Esophagus muscularis mucosa (tissue), 3 donors: ENCODE measurements around the gene PROCA1.

Experiments used
- POLR2AphosphoS5 ChIP-seq, 2 donors: sonication (generic); formaldehyde crosslinking; IDR thresholded peaks; one replicate each; pipeline ENCODE4 v1.6.1; 2017; ENCODE audit warnings: antibody characterized with exemption in 2 of 2
- TF ChIP-seq, protein P1 (sequence below), 3 experiments: fragments of 200-600 bp in 2 of 3; fragments of 450-650 bp in 1 of 3; sonication (generic) in 2 of 3; IDR thresholded peaks; one replicate each; pipeline ENCODE4 v1.5.1; 2017 to 2019; ENCODE audit warnings: antibody characterized with exemption in 3 of 3, mild to moderate bottlenecking in 2 of 3, moderate library complexity in 1 of 3

DNA sequence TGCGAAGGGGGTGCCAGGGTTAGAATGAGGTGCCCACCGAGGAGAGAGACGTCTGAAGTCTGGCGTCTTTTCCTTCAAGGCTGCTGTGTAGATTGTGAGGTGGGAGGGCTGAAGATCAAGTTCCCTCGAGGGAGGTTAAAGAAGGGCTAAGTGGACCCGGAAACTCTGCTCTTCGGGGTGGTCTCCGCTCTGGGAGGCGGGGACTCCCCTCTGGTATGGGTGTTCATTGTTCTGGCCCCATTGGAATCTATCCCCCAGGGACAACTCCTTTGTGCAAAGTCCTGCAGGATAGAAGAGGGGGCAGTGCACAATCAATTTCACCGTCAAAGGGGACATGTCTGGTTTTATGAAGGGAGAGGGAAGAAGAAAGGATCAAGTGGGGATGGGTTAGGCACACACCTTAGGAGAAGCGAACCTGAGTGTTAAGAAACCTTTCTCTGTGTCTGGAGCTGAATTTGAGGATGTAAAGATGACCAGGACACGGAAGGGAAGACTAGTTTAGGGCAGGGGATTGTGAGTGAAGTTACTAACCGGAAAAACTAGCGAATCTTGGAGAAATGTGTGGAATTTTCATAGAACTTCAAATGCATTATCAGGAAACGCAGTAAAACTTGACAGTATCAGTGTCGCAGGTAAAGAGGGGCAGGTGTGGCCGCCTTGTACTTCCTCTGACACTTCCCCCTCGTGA, 6.8 kb upstream of the PROCA1 start:
- TF ChIP-seq, protein P1, sequence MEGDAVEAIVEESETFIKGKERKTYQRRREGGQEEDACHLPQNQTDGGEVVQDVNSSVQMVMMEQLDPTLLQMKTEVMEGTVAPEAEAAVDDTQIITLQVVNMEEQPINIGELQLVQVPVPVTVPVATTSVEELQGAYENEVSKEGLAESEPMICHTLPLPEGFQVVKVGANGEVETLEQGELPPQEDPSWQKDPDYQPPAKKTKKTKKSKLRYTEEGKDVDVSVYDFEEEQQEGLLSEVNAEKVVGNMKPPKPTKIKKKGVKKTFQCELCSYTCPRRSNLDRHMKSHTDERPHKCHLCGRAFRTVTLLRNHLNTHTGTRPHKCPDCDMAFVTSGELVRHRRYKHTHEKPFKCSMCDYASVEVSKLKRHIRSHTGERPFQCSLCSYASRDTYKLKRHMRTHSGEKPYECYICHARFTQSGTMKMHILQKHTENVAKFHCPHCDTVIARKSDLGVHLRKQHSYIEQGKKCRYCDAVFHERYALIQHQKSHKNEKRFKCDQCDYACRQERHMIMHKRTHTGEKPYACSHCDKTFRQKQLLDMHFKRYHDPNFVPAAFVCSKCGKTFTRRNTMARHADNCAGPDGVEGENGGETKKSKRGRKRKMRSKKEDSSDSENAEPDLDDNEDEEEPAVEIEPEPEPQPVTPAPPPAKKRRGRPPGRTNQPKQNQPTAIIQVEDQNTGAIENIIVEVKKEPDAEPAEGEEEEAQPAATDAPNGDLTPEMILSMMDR (IDR thresholded peaks at IDR 0.05) = no peak
- TF ChIP-seq POLR2AphosphoS5 (IDR thresholded peaks at IDR 0.05) = no peak
